HEK293T (cell line): ENCODE measurements around the gene FBXO24.

Source experiments
- BHLHE40 ChIP-seq: fragments of 450-650 bp; IDR thresholded peaks from 2 replicates; pipeline ENCODE4 v1.6.1; 2016; ENCODE audit warnings: mild to moderate bottlenecking, moderate library complexity, borderline replicate concordance
- FOXA1 ChIP-seq: fragments of 450-650 bp; IDR thresholded peaks from 2 replicates; pipeline ENCODE4 v1.6.1; 2016; ENCODE audit warnings: mild to moderate bottlenecking
- FOXK2 ChIP-seq: fragments of 450-650 bp; IDR thresholded peaks from 2 replicates; pipeline ENCODE4 v1.6.1; 2016; ENCODE audit warnings: mild to moderate bottlenecking
- FOXM1 ChIP-seq: fragments of 450-650 bp; IDR thresholded peaks from 2 replicates; pipeline ENCODE4 v1.6.1; 2017; ENCODE audit warnings: mild to moderate bottlenecking, borderline replicate concordance
- L3MBTL2 ChIP-seq: fragments of 450-650 bp; conservative IDR thresholded peaks from 2 replicates; pipeline ENCODE4 v1.6.1; 2016; ENCODE audit warnings: mild to moderate bottlenecking
- LEF1 ChIP-seq: fragments of 450-650 bp; IDR thresholded peaks from 2 replicates; pipeline ENCODE4 v1.6.1; 2017; ENCODE audit warnings: mild to moderate bottlenecking, borderline replicate concordance
- NFRKB ChIP-seq: fragments of 450-650 bp; IDR thresholded peaks from 2 replicates; pipeline ENCODE4 v1.6.1; 2016; ENCODE audit warnings: mild to moderate bottlenecking, moderate library complexity
- SP1 ChIP-seq: fragments of 450-650 bp; IDR thresholded peaks from 2 replicates; pipeline ENCODE4 v1.6.1; 2017
- SUZ12 ChIP-seq: fragments of 450-650 bp; IDR thresholded peaks from 2 replicates; pipeline ENCODE4 v1.6.1; 2016; ENCODE audit warnings: mild to moderate bottlenecking
- TARDBP ChIP-seq: fragments of 450-650 bp; IDR thresholded peaks from 2 replicates; pipeline ENCODE4 v1.6.1; 2016
- ZNF384 ChIP-seq: fragments of 450-650 bp; IDR thresholded peaks from 2 replicates; pipeline ENCODE4 v1.6.1; 2016
- TF ChIP-seq, protein P1 (sequence below): fragments of 450-650 bp; IDR thresholded peaks from 2 replicates; pipeline ENCODE4 v1.6.1; 2016

DNA sequence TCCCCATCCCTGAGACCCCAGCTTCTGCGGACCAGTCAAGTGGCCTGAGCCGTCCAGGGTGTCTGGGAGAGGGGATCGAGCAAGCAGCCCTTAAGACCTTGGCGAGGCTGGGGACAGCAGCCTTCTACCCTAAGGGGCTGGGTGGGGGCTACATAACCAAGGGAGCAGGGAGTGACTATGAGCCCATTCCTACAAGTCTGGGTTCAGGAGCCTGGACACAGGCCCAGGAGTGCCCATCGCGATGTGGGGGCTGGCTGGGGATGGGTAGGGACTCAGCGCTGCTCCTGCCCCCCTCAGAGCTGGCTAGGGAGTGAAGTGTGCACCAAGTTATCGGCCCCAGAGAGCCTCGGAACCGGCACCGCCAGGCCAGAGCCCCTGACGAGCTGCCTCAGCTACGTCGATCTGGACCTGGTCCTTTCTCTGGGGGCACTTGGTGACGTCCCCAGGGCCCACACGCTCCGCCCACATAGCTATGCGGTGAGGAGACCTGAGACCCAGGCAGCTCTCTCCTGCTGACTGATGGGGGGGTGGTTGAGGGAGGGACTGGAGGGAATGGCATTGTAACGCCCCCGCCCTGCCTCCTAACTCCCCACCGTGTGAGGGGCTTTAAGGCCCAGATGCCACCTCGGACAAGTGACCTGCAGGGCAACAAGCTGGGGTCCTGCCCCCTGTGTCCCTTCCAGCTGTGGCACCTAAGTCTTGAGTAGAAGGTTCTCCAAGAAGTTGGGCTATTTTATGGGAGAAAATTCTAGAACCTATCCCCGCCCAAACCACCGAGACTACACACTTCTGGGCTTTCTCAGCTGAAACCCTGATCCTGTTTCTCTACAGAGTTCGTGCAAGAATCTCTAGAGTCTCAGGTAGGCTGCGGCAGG, 14.9 kb upstream of the FBXO24 start:
- TF ChIP-seq LEF1 (no peak), NFRKB (no peak), SP1 (no peak), FOXA1 (no peak), BHLHE40 (no peak), FOXM1 (no peak), TARDBP (no peak), SUZ12 (no peak), FOXK2 (no peak), L3MBTL2 (no peak), ZNF384 (no peak; the same call in 1 of the 2 replicates)
- TF ChIP-seq, protein P1, sequence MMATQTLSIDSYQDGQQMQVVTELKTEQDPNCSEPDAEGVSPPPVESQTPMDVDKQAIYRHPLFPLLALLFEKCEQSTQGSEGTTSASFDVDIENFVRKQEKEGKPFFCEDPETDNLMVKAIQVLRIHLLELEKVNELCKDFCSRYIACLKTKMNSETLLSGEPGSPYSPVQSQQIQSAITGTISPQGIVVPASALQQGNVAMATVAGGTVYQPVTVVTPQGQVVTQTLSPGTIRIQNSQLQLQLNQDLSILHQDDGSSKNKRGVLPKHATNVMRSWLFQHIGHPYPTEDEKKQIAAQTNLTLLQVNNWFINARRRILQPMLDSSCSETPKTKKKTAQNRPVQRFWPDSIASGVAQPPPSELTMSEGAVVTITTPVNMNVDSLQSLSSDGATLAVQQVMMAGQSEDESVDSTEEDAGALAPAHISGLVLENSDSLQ = no peak
